Transverse colon (tissue), 4 donors: ENCODE measurements around the gene BSG. TPM values are rescaled to one million over a fixed set of nuclear protein-coding genes. Genes with fewer than 3 reads are reported as not detected.

Experiments
- DNase-seq: peaks from one replicate; pipeline ENCODE4 v3.0.0-alpha.2; 2019
- H3K27ac ChIP-seq, 4 donors: fragments of 200-600 bp; sonication (generic); 2 replicates each; pipeline ENCODE4 v1.5.1; 2016 to 2018; ENCODE audit warnings: inconsistent platforms in 4 of 4
- H3K27me3 ChIP-seq: fragments of 200-600 bp; sonication (generic); 2 replicates; pipeline ENCODE4 v1.5.1; 2017; ENCODE audit warnings: inconsistent platforms
- H3K36me3 ChIP-seq, 4 donors: fragments of 200-600 bp; sonication (generic); 2 replicates each; pipeline ENCODE4 v1.5.1; 2017 to 2019; ENCODE audit warnings: inconsistent platforms in 4 of 4
- H3K4me1 ChIP-seq, 4 donors: fragments of 200-600 bp; sonication (generic); 2 replicates each; pipeline ENCODE4 v1.5.1; 2017 to 2020; ENCODE audit warnings: inconsistent platforms in 4 of 4
- H3K4me3 ChIP-seq, 4 donors: fragments of 200-600 bp; sonication (generic); 1 replicate in 1 of 4; 2 replicates in 3 of 4; pipeline versions ENCODE4 v1.5.1 to v1.6.1; 2017 to 2019; ENCODE audit warnings: inconsistent platforms in 4 of 4
- H3K9me3 ChIP-seq, 2 donors: fragments of 200-600 bp; sonication (generic); 2 replicates each; pipeline ENCODE4 v1.5.1; 2017 to 2019; ENCODE audit warnings: inconsistent platforms in 2 of 2
- CTCF ChIP-seq, 5 experiments: fragments of 200-600 bp in 3 of 5; fragments of 450-650 bp in 2 of 5; sonication (generic) in 3 of 5; IDR thresholded peaks; 1 replicate in 2 of 5; 2 replicates in 3 of 5; pipeline ENCODE4 v1.5.1; 2016 to 2017; ENCODE audit warnings: antibody characterized with exemption in 5 of 5, inconsistent platforms in 3 of 5, mild to moderate bottlenecking in 2 of 5, moderate library complexity in 1 of 5
- EP300 ChIP-seq: sonication (generic); formaldehyde crosslinking; IDR thresholded peaks from one replicate; pipeline ENCODE4 v1.6.1; 2017; ENCODE audit warnings: antibody characterized with exemption, low read depth
- POLR2A ChIP-seq: fragments of 450-650 bp; IDR thresholded peaks from one replicate; pipeline ENCODE4 v1.6.1; 2016; ENCODE audit warnings: antibody characterized with exemption, mild to moderate bottlenecking, moderate library complexity
- POLR2AphosphoS5 ChIP-seq, 3 donors: sonication (generic); formaldehyde crosslinking; IDR thresholded peaks; one replicate each; pipeline ENCODE4 v1.6.1; 2016; ENCODE audit warnings: antibody characterized with exemption in 3 of 3
- WGBS, 2 donors: methylation state at CpG; one replicate each; pipeline ENCODE4 v1.1.5; 2018; ENCODE audit warnings: low coverage in 1 of 2; 5-methylcytosine and 5-hydroxymethylcytosine counted together
- in situ Hi-C, 4 donors: fragments of 200-750 bp; cut with MboI; loops; one replicate each; pipeline versions ENCODE4 v1.15.0 to v1.15.1; 2017; ENCODE audit warnings: low sequenced_read_pairs in 3 of 4, low pct_ligation_motif_present in 1 of 4, low pct_unique_long_range_greater_than_20kb in 1 of 4
- intact Hi-C: fragments of 100-400 bp; cut with DNase I; formaldehyde crosslinking; loops from one replicate; pipeline ENCODE4 v1.15.1; 2023; ENCODE audit warnings: low total_unique reads
- total RNA-seq, 4 donors: library from RNA; depleted of rRNA; stranded (reverse); fragments of >200 nt; gene quantifications; one replicate each; pipeline ENCODE4 v1.1.0, GENCODE V29; 2016

BSG gene
- total RNA-seq, 4 donors from 2014 or later, result 909 to 2,228 (median 1,224) TPM

- TF ChIP-seq POLR2AphosphoS5 (IDR thresholded peaks at IDR 0.05) (no peak), CTCF (IDR thresholded peaks at IDR 0.05) (no peak), EP300 (no peak), POLR2A (no peak)
- Histone ChIP-seq H3K36me3 (no peaks in the 10 kb centered on the region), H3K27ac (peak overlapping the region; percentile 5 to 97 (median 86)), H3K4me3 (peak overlapping the region; percentile 28 to 100 (median 98)), H3K27me3 (no peaks in the 10 kb centered on the region), H3K4me1 (peaks cover 21 to 52% (median 45%) of the 10 kb centered on the region in 4 donors), H3K9me3 (no peaks in the 10 kb centered on the region)
- intact Hi-C loops (no loop called here), in situ Hi-C loops (no loop called here)
- DNase-seq, result no peak
- 59% methylated on average over 33 of the region's 38 CpGs; no CpG with 5 or more reads in 1 of the 2 donors for WGBS, 2 donors
These were observed 3.4 kb downstream of the BSG start for GRCh38 chr19:575527-576506.

- Histone ChIP-seq H3K27ac (no peak overlapping the region), H3K36me3 (peaks cover 0 to 10% (median 5%) of the 10 kb centered on the region in 4 donors), H3K4me3 (no peak overlapping the region), H3K9me3 (no peaks in the 10 kb centered on the region), H3K4me1 (peaks cover 19 to 41% (median 36%) of the 10 kb centered on the region in 4 donors), H3K27me3 (no peaks in the 10 kb centered on the region)
- intact Hi-C loops, result no loop called here
- no peak for TF ChIP-seq POLR2AphosphoS5 (IDR thresholded peaks at IDR 0.05)
- no peak for TF ChIP-seq EP300
- no peak for TF ChIP-seq CTCF (IDR thresholded peaks at IDR 0.05)
- TF ChIP-seq POLR2A, result no peak
- WGBS, 2 donors, result 82 to 83% methylated on average over 12 to 26 of the region's 28 CpGs
- in situ Hi-C loops, result no loop called here
- DNase-seq, result no peak
These were observed 4.5 kb downstream of the BSG start for GRCh38 chr19:576768-577438.

GRCh38 chr19:577439-578392 lies 5.3 kb downstream of the BSG start:
- WGBS, 2 donors, result 90% methylated on average over 59 of the region's 66 CpGs; no CpG with 5 or more reads in 1 of the 2 donors
- intact Hi-C loops (loop anchor here (2.0 kb wide), 1 partner anchor 25 kb away; no protein-coding TSS in a partner anchor), in situ Hi-C loops (no loop called here)
- peak in 1 of 3 donors; percentile 16 for TF ChIP-seq POLR2AphosphoS5 (IDR thresholded peaks at IDR 0.05)
- no peak for TF ChIP-seq EP300
- no peak overlapping the region for H3K27ac ChIP-seq
- DNase-seq, result no peak
- H3K4me1 ChIP-seq, result peaks cover 19 to 40% (median 35%) of the 10 kb centered on the region in 4 donors
- H3K9me3 ChIP-seq, result no peaks in the 10 kb centered on the region
- no peaks in the 10 kb centered on the region for H3K27me3 ChIP-seq
- peaks cover 0 to 18% (median 9%) of the 10 kb centered on the region in 4 donors for H3K36me3 ChIP-seq
- H3K4me3 ChIP-seq, result no peak overlapping the region

- H3K36me3 ChIP-seq, result peaks cover 0 to 24% (median 11%) of the 10 kb centered on the region in 4 donors
- no peaks in the 10 kb centered on the region for H3K27me3 ChIP-seq
- no peak overlapping the region for H3K4me3 ChIP-seq
- H3K27ac ChIP-seq, result no peak overlapping the region
- TF ChIP-seq EP300, result no peak
- no peak for TF ChIP-seq CTCF (IDR thresholded peaks at IDR 0.05)
- no peak for TF ChIP-seq POLR2A
- no peak for TF ChIP-seq POLR2AphosphoS5 (IDR thresholded peaks at IDR 0.05)
- peaks cover 19 to 28% (median 25%) of the 10 kb centered on the region in 4 donors for H3K4me1 ChIP-seq
- WGBS, 2 donors, result 90% methylated on average over 42 of the region's 46 CpGs; no CpG with 5 or more reads in 1 of the 2 donors
- in situ Hi-C loops, result no loop called here
- intact Hi-C loops, result loop anchor here (2.0 kb wide), 1 partner anchor 26 kb away; no protein-coding TSS in a partner anchor
- no peak for DNase-seq
- no peaks in the 10 kb centered on the region for H3K9me3 ChIP-seq
These were observed 6.9 kb downstream of the BSG start for GRCh38 chr19:579111-579841.
